ENCODE measurements around the gene SLC27A6.
"Not testable (repeated sequence)": the region's sequence is repeated elsewhere in the genome, so short reads cannot be mapped to it uniquely, and the experiment has no call there.

Gene SLC27A6

GRCh38 chr5:129001841-129002526, 36.7 kb downstream of the SLC27A6 start:
- DNase-seq (ENCODE audit: low read depth, low spot score) = no peak

GRCh38 chr5:129002527-129002842, 37.2 kb downstream of the SLC27A6 start:
- DNase-seq (ENCODE audit: low read depth, low spot score) = no peak

- no peak for DNase-seq (ENCODE audit: low read depth, low spot score)
Measured at GRCh38 chr5:129003232-129003631, 37.9 kb downstream of the SLC27A6 start.

GRCh38 chr5:129014185-129014584, 48.9 kb downstream of the SLC27A6 start:
- DNase-seq (ENCODE audit: low read depth, low spot score) = no peak

- no peak for DNase-seq (ENCODE audit: low read depth, low spot score)
Measured at GRCh38 chr5:129018837-129019236, 53.5 kb downstream of the SLC27A6 start.

GRCh38 chr5:129019401-129019908, 54.2 kb downstream of the SLC27A6 start:
- DNase-seq (ENCODE audit: low read depth, low spot score) = no peak

- DNase-seq (ENCODE audit: low read depth, low spot score) = no peak
Measured at GRCh38 chr5:129020683-129021082, 55.4 kb downstream of the SLC27A6 start.

GRCh38 chr5:129021744-129022143, 56.5 kb downstream of the SLC27A6 start:
- no peak for DNase-seq (ENCODE audit: low read depth, low spot score)

- no peak for DNase-seq (ENCODE audit: low read depth, low spot score)
Measured at GRCh38 chr5:129022599-129022998, 57.3 kb downstream of the SLC27A6 start.

- no peak for DNase-seq (ENCODE audit: low read depth, low spot score)
Measured at GRCh38 chr5:129027260-129027659, 62.0 kb downstream of the SLC27A6 start.

- no peak for DNase-seq (ENCODE audit: low read depth, low spot score)
Measured at GRCh38 chr5:129031886-129032683, 66.8 kb downstream of the SLC27A6 start.

GRCh38 chr5:129036257-129036656, 71.0 kb downstream of the SLC27A6 start:
- not testable (repeated sequence) for DNase-seq (ENCODE audit: low read depth, low spot score)

GRCh38 chr5:129041196-129041881, 76.1 kb downstream of the SLC27A6 start:
- DNase-seq (ENCODE audit: low read depth, low spot score) = no peak

- no peak for DNase-seq (ENCODE audit: low read depth, low spot score)
Measured at GRCh38 chr5:129042306-129042705, 77.0 kb downstream of the SLC27A6 start.

GRCh38 chr5:129043894-129044293, 78.6 kb downstream of the SLC27A6 start:
- no peak for DNase-seq (ENCODE audit: low read depth, low spot score)

- DNase-seq (ENCODE audit: low read depth, low spot score) = no peak
Measured at GRCh38 chr5:129046151-129046550, 80.9 kb downstream of the SLC27A6 start.

- no peak for DNase-seq (ENCODE audit: low read depth, low spot score)
Measured at GRCh38 chr5:129048509-129048908, 83.2 kb downstream of the SLC27A6 start.

GRCh38 chr5:129049126-129049799, 84.0 kb downstream of the SLC27A6 start:
- DNase-seq (ENCODE audit: low read depth, low spot score) = no peak

GRCh38 chr5:129051283-129051682, 86.0 kb downstream of the SLC27A6 start:
- DNase-seq (ENCODE audit: low read depth, low spot score) = no peak

GRCh38 chr5:129053438-129053837, 88.2 kb downstream of the SLC27A6 start:
- no peak for DNase-seq (ENCODE audit: low read depth, low spot score)

- DNase-seq (ENCODE audit: low read depth, low spot score) = no peak
Measured at GRCh38 chr5:129057329-129057728, 92.0 kb downstream of the SLC27A6 start.

- DNase-seq (ENCODE audit: low read depth, low spot score) = no peak
Measured at GRCh38 chr5:129061849-129062248, 96.6 kb downstream of the SLC27A6 start.
